Stomach (tissue), 4 donors: ENCODE data around the gene KLHL3.

ENCODE experiments used
- POLR2A ChIP-seq, 4 donors: fragments of 450-650 bp; IDR thresholded peaks; one replicate each; pipeline ENCODE4 v1.6.1; 2016; ENCODE audit warnings: antibody characterized with exemption in 4 of 4, control low read depth in 2 of 4, mild to moderate bottlenecking in 1 of 4, moderate library complexity in 1 of 4
- POLR2AphosphoS5 ChIP-seq, 3 donors: sonication (generic); formaldehyde crosslinking; IDR thresholded peaks; one replicate each; pipeline ENCODE4 v1.6.1; 2016; ENCODE audit warnings: antibody characterized with exemption in 3 of 3
- TF ChIP-seq, protein P1 (sequence below), 7 experiments: fragments of 450-650 bp in 4 of 7; fragments of 200-600 bp in 3 of 7; sonication (generic) in 3 of 7; IDR thresholded peaks; one replicate each; pipeline ENCODE4 v1.5.1; 2016 to 2019; ENCODE audit warnings: antibody characterized with exemption in 7 of 7, control low read depth in 2 of 7, mild to moderate bottlenecking in 1 of 7

DNA sequence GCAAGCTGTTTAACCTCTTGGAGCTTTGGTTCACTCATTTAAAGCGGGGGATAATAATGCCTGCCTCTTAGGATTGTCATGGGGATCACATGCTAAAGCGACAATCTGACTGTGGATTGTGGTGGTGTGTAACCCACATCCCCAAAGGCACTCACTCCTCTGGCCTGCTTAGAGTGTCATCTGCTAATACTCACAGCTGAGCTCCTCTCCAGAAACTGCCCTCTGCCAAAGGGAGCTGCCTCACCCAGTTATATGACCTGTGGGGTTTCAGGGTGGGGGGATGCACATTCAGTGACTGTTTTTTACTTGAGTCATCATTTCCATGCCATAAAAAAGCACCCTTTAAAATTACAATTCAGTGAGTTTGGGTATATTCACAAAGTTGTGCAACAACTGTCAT lies 126.8 kb downstream of the KLHL3 start:
- TF ChIP-seq, protein P1, sequence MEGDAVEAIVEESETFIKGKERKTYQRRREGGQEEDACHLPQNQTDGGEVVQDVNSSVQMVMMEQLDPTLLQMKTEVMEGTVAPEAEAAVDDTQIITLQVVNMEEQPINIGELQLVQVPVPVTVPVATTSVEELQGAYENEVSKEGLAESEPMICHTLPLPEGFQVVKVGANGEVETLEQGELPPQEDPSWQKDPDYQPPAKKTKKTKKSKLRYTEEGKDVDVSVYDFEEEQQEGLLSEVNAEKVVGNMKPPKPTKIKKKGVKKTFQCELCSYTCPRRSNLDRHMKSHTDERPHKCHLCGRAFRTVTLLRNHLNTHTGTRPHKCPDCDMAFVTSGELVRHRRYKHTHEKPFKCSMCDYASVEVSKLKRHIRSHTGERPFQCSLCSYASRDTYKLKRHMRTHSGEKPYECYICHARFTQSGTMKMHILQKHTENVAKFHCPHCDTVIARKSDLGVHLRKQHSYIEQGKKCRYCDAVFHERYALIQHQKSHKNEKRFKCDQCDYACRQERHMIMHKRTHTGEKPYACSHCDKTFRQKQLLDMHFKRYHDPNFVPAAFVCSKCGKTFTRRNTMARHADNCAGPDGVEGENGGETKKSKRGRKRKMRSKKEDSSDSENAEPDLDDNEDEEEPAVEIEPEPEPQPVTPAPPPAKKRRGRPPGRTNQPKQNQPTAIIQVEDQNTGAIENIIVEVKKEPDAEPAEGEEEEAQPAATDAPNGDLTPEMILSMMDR (IDR thresholded peaks at IDR 0.05): no peak
- TF ChIP-seq POLR2AphosphoS5 (IDR thresholded peaks at IDR 0.05): no peak
- TF ChIP-seq POLR2A (IDR thresholded peaks at IDR 0.05): no peak
